Suprapubic skin (tissue), 4 donors: ENCODE data around the gene TAF11L14.

Experiments
- CTCF ChIP-seq, 2 donors: fragments of 200-600 bp in 1 of 2; fragments of 450-650 bp in 1 of 2; sonication (generic) in 1 of 2; IDR thresholded peaks; one replicate each; pipeline ENCODE4 v1.5.1; 2016 to 2019; ENCODE audit warnings: antibody characterized with exemption in 2 of 2, mild to moderate bottlenecking in 1 of 2, moderate library complexity in 1 of 2
- EP300 ChIP-seq: sonication (generic); formaldehyde crosslinking; IDR thresholded peaks from one replicate; pipeline ENCODE4 v1.6.1; 2017; ENCODE audit warnings: antibody characterized with exemption
- POLR2A ChIP-seq, 2 donors: fragments of 450-650 bp; IDR thresholded peaks; one replicate each; pipeline ENCODE4 v1.6.1; 2017; ENCODE audit warnings: antibody characterized with exemption in 2 of 2, mild to moderate bottlenecking in 2 of 2, moderate library complexity in 2 of 2
- POLR2AphosphoS5 ChIP-seq, 3 donors: sonication (generic); formaldehyde crosslinking; IDR thresholded peaks; one replicate each; pipeline ENCODE4 v1.6.1; 2017; ENCODE audit warnings: antibody characterized with exemption in 3 of 3

- TF ChIP-seq CTCF (IDR thresholded peaks at IDR 0.05) (no peak), POLR2A (IDR thresholded peaks at IDR 0.05) (no peak), POLR2AphosphoS5 (IDR thresholded peaks at IDR 0.05) (no peak), EP300 (no peak)
Observed at GRCh38 chr5:17625686-17626085, 8.6 kb upstream of the TAF11L14 start.
